Measurements from ENCODE around the gene KCNIP1. TPM values are rescaled to one million over a fixed set of nuclear protein-coding genes. Genes with fewer than 3 reads are reported as not detected.

The KCNIP1 gene
- total RNA-seq, 2 experiments from 2014 or later: not detected

DNA sequence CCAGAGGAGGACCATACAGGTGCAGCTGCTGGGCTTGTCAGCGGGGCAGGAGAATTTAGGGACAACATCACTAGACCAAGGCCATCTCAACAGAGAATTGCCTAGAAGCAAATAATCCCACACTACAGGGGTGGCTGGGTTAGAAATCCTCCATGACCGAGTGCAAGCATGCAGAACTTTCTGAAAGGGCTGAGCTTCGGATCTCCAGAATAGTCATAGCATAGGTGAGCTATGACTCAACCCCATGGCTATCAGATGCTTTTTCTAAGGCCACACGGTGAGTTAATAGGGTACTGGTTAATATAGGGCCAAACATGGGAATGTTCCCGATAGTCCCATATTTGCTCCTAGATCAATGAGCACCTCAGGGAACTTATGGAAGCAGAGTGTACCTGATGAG is 4.2 kb downstream of the KCNIP1 start:
- CTCF ChIA-PET: interaction anchor here (1.7 to 1.9 kb wide), 2 partner anchors 73 to 91 kb away, joined by 3 to 4 read pairs; no protein-coding TSS in a partner anchor
- Mint-ChIP-seq H3K36me3 (ENCODE audit: low read depth) (no peaks in the 10 kb centered on the region), H3K4me3 (no peak overlapping the region), H3K9me3 (no peaks in the 10 kb centered on the region), H3K27me3 (peaks cover 28% of the 10 kb centered on the region), H3K4me1 (no peaks in the 10 kb centered on the region), H3K27ac (no peak overlapping the region)
- no peak for DNase-seq
- POLR2A ChIA-PET: no interaction called here

DNA sequence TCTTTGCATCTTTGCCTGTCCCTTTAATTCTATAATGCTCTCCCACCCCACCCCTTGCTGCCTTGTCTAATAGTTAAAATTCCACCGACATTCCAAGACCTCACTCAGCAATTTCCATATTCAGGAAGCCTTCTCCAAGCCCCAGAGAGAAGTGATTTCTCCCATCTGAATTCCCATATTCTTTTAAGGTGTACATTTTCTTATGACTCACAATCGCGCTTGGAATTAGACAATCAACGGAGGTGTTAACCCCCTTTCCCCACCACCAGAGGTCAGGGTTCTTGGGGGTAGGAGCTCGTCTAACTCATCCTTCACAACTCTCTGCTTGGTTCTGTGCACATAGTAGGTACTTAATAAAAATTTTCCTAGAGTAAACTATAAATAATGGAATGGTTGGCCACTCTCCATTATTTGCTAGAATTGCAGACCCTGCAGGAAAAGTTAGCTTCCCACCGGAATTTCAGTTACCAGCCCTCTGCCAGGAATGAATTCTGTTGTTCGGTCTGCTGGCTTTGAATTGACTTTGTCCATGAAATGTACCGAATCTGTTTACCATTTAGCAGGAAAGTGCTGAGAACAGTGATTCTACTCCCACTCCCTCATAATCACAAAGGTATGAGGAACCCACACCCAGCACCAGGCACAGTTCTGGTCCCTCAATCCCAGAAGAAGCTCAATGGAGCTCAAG is 5.0 kb downstream of the KCNIP1 start:
- Mint-ChIP-seq H3K27ac (no peak overlapping the region), H3K9me3 (no peaks in the 10 kb centered on the region), H3K36me3 (ENCODE audit: low read depth) (no peaks in the 10 kb centered on the region), H3K27me3 (peaks cover 24% of the 10 kb centered on the region), H3K4me3 (no peak overlapping the region), H3K4me1 (no peaks in the 10 kb centered on the region)
- ChIA-PET POLR2A (no interaction called here), CTCF (interaction anchor here (1.9 kb wide), 1 partner anchor 74 kb away, joined by 4 read pairs; no protein-coding TSS in a partner anchor)
- no peak for DNase-seq

DNA sequence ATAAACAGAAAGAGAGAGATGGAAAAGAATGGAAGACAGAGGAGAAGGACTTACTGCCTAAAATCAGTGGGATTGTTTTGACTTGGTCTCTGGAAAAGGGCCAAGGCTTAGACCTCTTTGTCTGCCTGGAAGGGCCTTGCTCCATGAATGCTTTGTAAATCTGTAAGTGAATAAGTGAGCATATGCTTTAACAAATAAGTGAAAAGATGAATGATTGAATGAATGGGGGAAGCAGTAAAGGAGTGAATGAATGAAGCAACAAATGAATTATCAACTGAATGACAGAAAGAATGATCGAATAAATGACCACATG is 5.5 kb downstream of the KCNIP1 start:
- peaks cover 24% of the 10 kb centered on the region for H3K27me3 Mint-ChIP-seq
- no peak overlapping the region for H3K4me3 Mint-ChIP-seq
- H3K36me3 Mint-ChIP-seq (ENCODE audit: low read depth): no peaks in the 10 kb centered on the region
- no peaks in the 10 kb centered on the region for H3K4me1 Mint-ChIP-seq
- no peaks in the 10 kb centered on the region for H3K9me3 Mint-ChIP-seq
- POLR2A ChIA-PET: no interaction called here
- CTCF ChIA-PET: interaction anchor here (1.9 kb wide), 1 partner anchor 74 kb away, joined by 4 read pairs; no protein-coding TSS in a partner anchor
- H3K27ac Mint-ChIP-seq: no peak overlapping the region
- DNase-seq: no peak

DNA sequence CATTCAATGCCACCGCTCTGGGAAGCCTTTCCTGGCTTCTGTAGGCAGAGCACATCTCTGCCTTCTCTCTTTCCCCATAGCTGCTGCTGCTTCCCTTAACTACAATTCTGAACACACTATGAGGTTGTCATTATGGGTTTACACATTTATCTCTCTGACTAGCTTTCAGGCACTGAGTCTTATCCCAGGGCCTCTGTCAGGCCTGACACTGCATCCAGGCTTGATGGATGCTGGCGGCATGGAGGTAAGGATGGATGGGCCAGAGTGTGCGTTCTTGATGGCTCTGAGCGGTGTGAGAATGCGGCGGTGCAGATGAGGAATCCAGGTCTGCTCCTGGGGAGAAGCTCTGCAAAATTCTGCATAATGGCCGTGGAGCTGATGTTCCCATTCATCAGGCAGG is 6.3 kb downstream of the KCNIP1 start:
- Mint-ChIP-seq H3K4me1 (no peaks in the 10 kb centered on the region), H3K36me3 (ENCODE audit: low read depth) (no peaks in the 10 kb centered on the region), H3K27me3 (peaks cover 17% of the 10 kb centered on the region), H3K27ac (no peak overlapping the region), H3K4me3 (no peak overlapping the region), H3K9me3 (no peaks in the 10 kb centered on the region)
- ChIA-PET CTCF (no interaction called here), POLR2A (no interaction called here)
- no peak for DNase-seq

DNA sequence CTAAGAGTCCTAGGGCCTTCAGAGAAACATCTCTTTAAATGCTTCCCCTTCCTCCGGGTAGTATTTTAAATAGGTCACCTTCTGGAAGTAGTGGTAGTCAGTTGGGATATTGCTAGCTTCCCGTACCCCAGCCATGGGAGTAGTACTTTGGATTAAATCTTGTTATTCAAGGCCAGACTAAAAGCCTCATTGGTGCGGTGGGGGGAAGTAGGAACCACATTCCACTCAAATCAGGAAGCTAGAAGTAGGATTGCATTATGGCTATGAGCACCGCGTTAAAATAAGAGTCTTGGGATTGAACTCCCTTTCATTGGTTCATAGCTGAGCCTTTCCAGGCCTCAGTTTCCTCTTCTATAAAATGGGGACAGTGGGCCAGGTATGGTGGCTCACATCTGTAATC is 6.7 kb downstream of the KCNIP1 start:
- no peak for DNase-seq
- ChIA-PET POLR2A (no interaction called here), CTCF (no interaction called here)
- H3K27me3 Mint-ChIP-seq: peaks cover 12% of the 10 kb centered on the region
- H3K36me3 Mint-ChIP-seq (ENCODE audit: low read depth): no peaks in the 10 kb centered on the region
- H3K9me3 Mint-ChIP-seq: no peaks in the 10 kb centered on the region
- H3K27ac Mint-ChIP-seq: no peak overlapping the region
- no peaks in the 10 kb centered on the region for H3K4me1 Mint-ChIP-seq
- H3K4me3 Mint-ChIP-seq: no peak overlapping the region

DNA sequence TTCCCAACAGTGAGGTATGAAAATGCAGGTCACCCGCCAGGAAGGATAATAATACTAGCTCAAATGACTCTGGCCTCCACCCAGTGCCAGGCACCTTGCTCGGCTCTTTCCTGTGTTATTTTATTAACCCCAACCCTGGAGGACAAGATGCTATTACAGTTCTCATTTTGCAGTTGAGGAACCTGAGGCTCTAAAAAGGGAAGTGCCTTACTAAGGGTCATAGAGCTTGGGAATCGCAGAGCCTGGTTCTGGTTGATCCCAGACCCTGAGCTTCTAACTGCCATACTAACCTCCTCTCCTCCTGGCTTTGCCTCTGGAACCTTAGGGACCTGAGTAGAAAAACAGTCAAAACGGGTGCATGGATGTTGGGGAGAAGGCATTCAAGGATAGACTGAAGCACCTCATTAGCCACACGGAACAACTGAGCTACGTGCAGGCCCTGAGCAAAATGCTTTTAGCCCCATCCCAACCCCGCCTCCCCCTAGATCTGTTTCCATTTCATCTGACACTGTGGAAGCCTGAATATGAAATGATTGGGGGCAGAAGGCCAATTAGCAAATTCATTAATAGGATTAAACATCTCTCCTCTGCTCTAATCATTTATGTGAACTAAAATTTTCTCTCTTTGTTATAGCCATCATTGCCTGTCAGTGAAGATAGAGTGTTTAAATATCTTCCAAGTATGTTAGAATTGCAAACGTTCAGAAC is 7.9 kb downstream of the KCNIP1 start:
- no peaks in the 10 kb centered on the region for H3K36me3 Mint-ChIP-seq (ENCODE audit: low read depth)
- POLR2A ChIA-PET: no interaction called here
- peaks cover 6% of the 10 kb centered on the region for H3K27me3 Mint-ChIP-seq
- H3K4me1 Mint-ChIP-seq: no peaks in the 10 kb centered on the region
- no peaks in the 10 kb centered on the region for H3K9me3 Mint-ChIP-seq
- CTCF ChIA-PET: no interaction called here
- H3K4me3 Mint-ChIP-seq: no peak overlapping the region
- no peak for DNase-seq
- H3K27ac Mint-ChIP-seq: no peak overlapping the region

DNA sequence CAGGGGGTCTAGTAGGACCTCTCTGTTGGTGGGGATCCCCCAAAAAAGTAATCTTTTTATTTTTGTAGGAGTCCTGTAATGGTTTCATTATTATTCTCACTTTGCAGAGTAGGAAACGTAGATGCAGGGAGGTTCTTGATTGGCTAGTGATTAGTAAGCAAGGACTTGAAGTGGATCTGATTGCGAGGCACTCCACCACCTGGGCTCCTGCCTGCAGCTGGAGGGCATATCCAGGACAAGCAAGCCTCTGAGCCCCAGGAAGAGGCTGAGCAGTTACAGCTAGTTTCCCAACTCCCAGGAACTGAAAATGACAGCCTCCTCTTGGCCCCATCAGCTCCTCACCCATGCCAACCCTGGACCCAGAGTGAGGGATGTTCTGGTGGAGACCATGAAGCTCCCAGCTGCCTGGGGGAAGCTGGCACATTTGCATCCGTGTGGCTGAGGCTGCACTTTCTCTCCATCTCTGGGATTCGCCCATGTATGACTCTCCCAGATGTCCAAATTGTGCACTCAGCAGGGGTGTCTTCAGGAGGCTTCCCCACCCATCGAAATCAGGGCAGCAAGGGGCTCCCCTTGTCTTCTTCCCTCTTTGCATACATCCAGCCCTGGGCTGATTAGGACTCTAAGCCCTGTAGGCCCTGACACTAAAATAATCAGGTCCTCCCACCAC is 10.2 kb downstream of the KCNIP1 start:
- no peak overlapping the region for H3K27ac Mint-ChIP-seq

DNA sequence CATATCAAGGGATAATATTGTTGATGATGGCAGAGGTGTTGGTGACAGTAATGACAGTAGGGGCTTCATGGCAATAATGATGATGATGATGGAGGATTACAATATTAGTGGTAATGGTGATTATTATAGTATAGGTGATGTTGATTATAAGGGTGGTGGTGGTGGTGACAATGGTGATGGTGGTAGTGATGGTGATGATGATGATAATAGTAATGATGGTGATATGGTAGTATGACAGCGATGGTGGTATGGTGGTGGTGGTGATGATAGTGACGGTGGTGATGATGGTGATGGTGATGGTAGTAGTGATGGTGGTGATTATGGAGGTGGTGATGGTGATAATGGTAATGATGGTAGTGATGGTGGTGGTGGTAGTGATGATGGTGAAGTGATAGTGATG is 13.6 kb downstream of the KCNIP1 start:
- Mint-ChIP-seq H3K4me3 (no peak overlapping the region), H3K4me1 (no peaks in the 10 kb centered on the region)
- CTCF ChIA-PET: no interaction called here

More for the DNA sequence above, 10.2 kb downstream of the KCNIP1 start:
- Mint-ChIP-seq H3K4me1 (no peaks in the 10 kb centered on the region), H3K4me3 (no peak overlapping the region), H3K9me3 (no peaks in the 10 kb centered on the region), H3K27me3 (peaks cover 6% of the 10 kb centered on the region), H3K36me3 (ENCODE audit: low read depth) (no peaks in the 10 kb centered on the region)
- DNase-seq: no peak
- ChIA-PET CTCF (no interaction called here), POLR2A (no interaction called here)

DNA sequence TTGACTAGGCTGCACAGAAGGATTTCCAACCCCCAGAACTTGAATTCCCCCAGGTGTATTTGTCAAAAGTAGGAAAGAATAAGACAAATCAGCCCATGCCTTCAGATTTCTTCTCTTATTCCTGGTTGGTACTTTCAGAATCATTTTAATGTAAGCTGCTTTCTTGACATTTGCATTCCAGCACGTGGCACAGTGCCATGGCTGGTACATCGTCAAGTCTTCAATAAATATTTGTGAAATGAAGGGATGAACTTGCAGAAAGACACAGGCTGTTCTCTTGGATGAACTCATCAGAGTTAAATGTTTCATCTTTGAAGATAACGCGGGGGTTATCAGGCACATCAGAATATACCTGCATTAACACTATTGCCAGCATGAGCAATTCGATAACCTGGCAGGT is 14.5 kb downstream of the KCNIP1 start:
- DNase-seq: no peak
- Mint-ChIP-seq H3K9me3 (no peaks in the 10 kb centered on the region), H3K4me1 (no peaks in the 10 kb centered on the region), H3K27ac (no peak overlapping the region), H3K36me3 (ENCODE audit: low read depth) (no peaks in the 10 kb centered on the region), H3K4me3 (no peak overlapping the region), H3K27me3 (peaks cover 10% of the 10 kb centered on the region)
- ChIA-PET POLR2A (no interaction called here), CTCF (no interaction called here)

More for the DNA sequence above, 13.6 kb downstream of the KCNIP1 start:
- no peaks in the 10 kb centered on the region for H3K36me3 Mint-ChIP-seq (ENCODE audit: low read depth)
- H3K9me3 Mint-ChIP-seq: no peaks in the 10 kb centered on the region
- H3K27me3 Mint-ChIP-seq: peaks cover 10% of the 10 kb centered on the region
- POLR2A ChIA-PET: no interaction called here
- DNase-seq: no peak
- no peak overlapping the region for H3K27ac Mint-ChIP-seq

DNA sequence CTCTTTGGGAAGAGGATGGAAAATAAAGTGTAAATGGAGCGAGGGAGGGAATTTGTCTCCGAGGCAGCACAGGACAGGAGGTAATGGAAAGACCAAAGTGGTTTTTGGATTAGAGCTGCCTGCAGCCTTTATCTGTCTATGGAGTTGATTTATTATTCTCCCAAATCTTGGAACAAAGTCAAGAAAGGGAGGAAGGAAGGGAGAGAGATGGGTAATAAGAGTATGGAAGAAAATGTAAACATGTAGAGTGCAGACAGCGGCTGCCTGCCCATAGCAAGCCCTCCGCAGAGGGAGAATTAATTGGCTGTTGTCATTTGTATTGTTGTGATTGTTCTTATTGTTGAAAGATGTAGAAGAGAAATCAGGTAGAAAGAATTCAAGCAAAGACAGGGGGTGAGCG is 15.7 kb downstream of the KCNIP1 start:
- Mint-ChIP-seq H3K36me3 (ENCODE audit: low read depth) (no peaks in the 10 kb centered on the region), H3K27ac (no peak overlapping the region), H3K4me3 (no peak overlapping the region), H3K27me3 (peaks cover 10% of the 10 kb centered on the region), H3K9me3 (no peaks in the 10 kb centered on the region), H3K4me1 (no peaks in the 10 kb centered on the region)
- POLR2A ChIA-PET: no interaction called here
- DNase-seq: no peak
- CTCF ChIA-PET: no interaction called here

DNA sequence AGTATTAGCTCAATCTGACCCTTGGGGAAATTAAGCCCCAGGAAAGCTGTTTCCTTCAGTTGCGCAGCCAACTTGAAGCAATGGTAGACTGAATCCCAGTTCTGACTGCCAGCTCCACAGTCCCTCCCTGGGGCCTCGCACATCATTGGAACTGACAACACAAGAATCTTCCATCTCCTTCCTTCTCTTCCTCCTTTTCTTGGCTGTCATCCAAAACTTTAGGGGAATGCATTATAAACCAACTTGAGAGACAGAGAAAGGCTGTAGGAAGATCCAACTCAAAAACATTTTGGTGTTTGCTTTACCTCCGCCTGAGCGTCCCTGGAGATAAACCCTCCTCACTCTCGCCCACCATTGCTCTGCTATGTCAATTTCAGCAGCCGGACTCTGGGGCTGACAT is 16.6 kb downstream of the KCNIP1 start:
- POLR2A ChIA-PET: no interaction called here
- no peaks in the 10 kb centered on the region for H3K9me3 Mint-ChIP-seq
- H3K27ac Mint-ChIP-seq: no peak overlapping the region
- H3K4me1 Mint-ChIP-seq: no peaks in the 10 kb centered on the region
- DNase-seq: no peak
- no peaks in the 10 kb centered on the region for H3K36me3 Mint-ChIP-seq (ENCODE audit: low read depth)
- CTCF ChIA-PET: no interaction called here
- no peak overlapping the region for H3K4me3 Mint-ChIP-seq
- H3K27me3 Mint-ChIP-seq: peaks cover 10% of the 10 kb centered on the region

DNA sequence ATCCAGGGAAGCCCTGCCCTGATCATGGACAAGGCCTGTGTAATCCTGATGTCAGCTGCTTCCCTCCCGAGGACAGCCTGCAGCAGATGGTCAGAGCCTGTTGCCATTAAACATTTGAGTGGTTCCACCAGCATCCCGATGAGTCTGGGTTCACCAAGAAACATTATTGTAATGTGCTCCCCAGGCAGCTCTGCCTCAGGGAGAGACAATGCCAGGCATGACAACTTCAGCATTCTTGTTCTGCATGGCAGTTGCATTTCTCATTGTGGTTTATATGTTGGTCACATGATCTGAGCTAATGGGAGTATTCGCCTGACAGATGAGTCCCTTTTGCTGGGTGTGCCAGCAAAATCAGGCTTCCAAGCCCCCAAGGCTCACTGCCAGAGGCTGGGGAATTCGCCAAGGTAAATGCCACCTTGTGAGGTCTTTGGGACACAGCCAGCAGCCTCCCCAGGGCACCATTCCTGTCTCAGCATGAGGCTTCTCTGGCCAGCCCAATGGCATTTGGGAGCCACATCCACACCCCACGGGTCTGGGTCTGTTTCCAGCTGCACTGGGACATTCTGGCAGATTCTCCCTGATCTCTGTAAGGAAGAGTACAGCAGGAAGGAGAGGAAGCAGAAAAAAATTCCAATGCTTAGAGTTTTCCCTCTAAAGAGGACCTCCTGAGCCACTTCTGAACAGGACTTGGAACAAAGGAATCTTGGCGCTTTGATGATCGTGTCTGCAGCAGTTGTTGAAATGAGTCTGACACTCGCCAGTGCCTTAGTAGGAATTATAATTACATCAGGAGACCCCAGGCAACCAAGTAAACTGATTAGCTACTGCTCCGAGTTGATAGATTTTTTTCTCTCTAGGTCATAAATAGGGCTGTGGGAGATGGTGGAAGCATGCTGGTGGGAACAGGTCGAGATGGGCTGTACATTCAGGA is 18.7 kb downstream of the KCNIP1 start:
- Mint-ChIP-seq H3K9me3 (no peaks in the 10 kb centered on the region), H3K27me3 (peaks cover 10% of the 10 kb centered on the region), H3K4me3 (no peak overlapping the region), H3K27ac (no peak overlapping the region), H3K4me1 (no peaks in the 10 kb centered on the region), H3K36me3 (ENCODE audit: low read depth) (no peaks in the 10 kb centered on the region)
- CTCF ChIA-PET: no interaction called here
- POLR2A ChIA-PET: no interaction called here
- no peak for DNase-seq

DNA sequence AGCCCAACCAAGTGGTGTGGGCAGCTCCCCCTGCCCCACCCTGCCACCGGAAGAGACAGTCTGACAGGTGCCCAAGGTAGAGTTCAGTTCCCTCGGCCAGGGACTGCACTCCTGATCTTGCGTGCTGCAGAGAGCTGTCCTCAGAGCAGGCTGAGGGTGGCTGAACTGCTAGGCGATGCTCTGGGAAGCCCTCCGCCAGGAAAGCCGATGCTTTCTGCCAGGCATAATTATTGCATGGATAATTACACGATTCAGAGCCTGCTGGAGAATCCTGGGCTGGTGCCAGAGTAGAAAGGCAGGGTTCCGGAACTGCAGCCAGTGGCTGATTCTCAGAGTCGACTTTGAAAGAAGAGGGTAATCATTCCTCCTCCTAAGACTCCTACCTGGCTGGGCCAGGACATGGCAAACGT is 19.3 kb downstream of the KCNIP1 start:
- Mint-ChIP-seq H3K4me3 (no peak overlapping the region), H3K4me1 (no peaks in the 10 kb centered on the region), H3K27ac (no peak overlapping the region), H3K9me3 (no peaks in the 10 kb centered on the region), H3K27me3 (peaks cover 10% of the 10 kb centered on the region), H3K36me3 (ENCODE audit: low read depth) (no peaks in the 10 kb centered on the region)
- ChIA-PET CTCF (no interaction called here), POLR2A (no interaction called here)
- no peak for DNase-seq
